Uterus (tissue), 4 donors: ENCODE data around the gene DIO3. TPM values are rescaled to one million over a fixed set of nuclear protein-coding genes. Genes with fewer than 3 reads are reported as not detected.

ENCODE experiments used
- DNase-seq, 2 donors: peaks; one replicate each; pipeline ENCODE4 v3.0.0-alpha.2; 2019 to 2020
- H3K27ac ChIP-seq, 2 donors: fragments of 200-600 bp; sonication (generic); 1 replicate in 1 of 2; 2 replicates in 1 of 2; pipeline ENCODE4 v1.5.1; 2016 to 2018
- H3K27me3 ChIP-seq, 2 donors: fragments of 200-600 bp; sonication (generic); one replicate each; pipeline ENCODE4 v1.5.1; 2018 to 2019; ENCODE audit warnings: control low read depth in 1 of 2
- H3K36me3 ChIP-seq, 2 donors: fragments of 200-600 bp; sonication (generic); one replicate each; pipeline ENCODE4 v1.5.1; 2019; ENCODE audit warnings: control low read depth in 1 of 2
- H3K4me1 ChIP-seq, 2 donors: fragments of 200-600 bp; sonication (generic); one replicate each; pipeline ENCODE4 v1.5.1; 2018 to 2019; ENCODE audit warnings: control low read depth in 1 of 2
- H3K4me3 ChIP-seq, 2 donors: fragments of 200-600 bp; sonication (generic); 1 replicate in 1 of 2; 2 replicates in 1 of 2; pipeline ENCODE4 v1.5.1; 2018 to 2019; ENCODE audit warnings: mild to moderate bottlenecking in 1 of 2
- H3K9me3 ChIP-seq, 2 donors: fragments of 200-600 bp; sonication (generic); one replicate each; pipeline ENCODE4 v1.5.1; 2019; ENCODE audit warnings: control low read depth in 1 of 2
- CTCF ChIP-seq, 4 experiments: fragments of 200-600 bp in 2 of 4; fragments of 450-650 bp in 2 of 4; sonication (generic) in 2 of 4; IDR thresholded peaks; one replicate each; pipeline ENCODE4 v1.5.1; 2016 to 2019; ENCODE audit warnings: antibody characterized with exemption in 4 of 4, mild to moderate bottlenecking in 2 of 4, moderate library complexity in 1 of 4
- POLR2A ChIP-seq, 2 donors: fragments of 450-650 bp; IDR thresholded peaks; one replicate each; pipeline ENCODE4 v1.6.1; 2016; ENCODE audit warnings: antibody characterized with exemption in 2 of 2, mild to moderate bottlenecking in 1 of 2, moderate library complexity in 1 of 2
- intact Hi-C: fragments of 100-400 bp; cut with DNase I; formaldehyde crosslinking; loops from one replicate; pipeline ENCODE4 v1.15.1; 2023; ENCODE audit warnings: low total_unique reads
- total RNA-seq, 4 donors: library from RNA; depleted of rRNA in 3 of 4; stranded (reverse); fragments of >200 nt in 3 of 4; gene quantifications; one replicate each; pipeline versions ENCODE4 v1.1.0 to v1.2.4, GENCODE V29; 2014 to 2023
- donor health status: DM: yes; HTN: yes; CAD: no.

The DIO3 gene
- total RNA-seq, 4 donors from 2014 or later = 0.26 to 9.0 (median 5.5) TPM

GRCh38 chr14:101542391-101542790, 18.9 kb upstream of the DIO3 start:
- no peaks in the 10 kb centered on the region for H3K4me1 ChIP-seq
- H3K27ac ChIP-seq = no peak overlapping the region
- no peak overlapping the region for H3K4me3 ChIP-seq
- intact Hi-C loops = no loop called here
- no peak for DNase-seq
- no peaks in the 10 kb centered on the region for H3K27me3 ChIP-seq
- no peaks in the 10 kb centered on the region for H3K36me3 ChIP-seq
- no peaks in the 10 kb centered on the region for H3K9me3 ChIP-seq
- no peak for TF ChIP-seq POLR2A (IDR thresholded peaks at IDR 0.05)
- TF ChIP-seq CTCF (IDR thresholded peaks at IDR 0.05) = no peak

DNA sequence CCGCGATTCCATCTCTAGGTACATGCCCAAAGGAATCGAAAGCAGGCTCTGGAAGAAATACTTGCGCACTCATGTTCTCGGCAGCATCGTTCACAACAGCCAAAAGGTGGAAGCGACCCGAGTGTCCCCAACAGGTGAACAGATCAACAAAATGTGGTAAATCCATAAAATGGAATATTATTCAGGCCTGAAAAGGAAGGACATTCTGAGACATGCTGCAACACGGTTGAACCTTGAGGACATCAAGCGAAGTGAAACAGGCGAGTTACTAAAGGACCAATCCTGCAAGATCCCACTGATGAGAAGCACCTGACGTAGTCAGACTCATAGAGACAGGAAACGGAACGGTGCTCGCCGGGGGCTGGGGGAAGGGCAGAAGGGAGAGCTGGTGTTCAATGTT, 17.5 kb upstream of the DIO3 start:
- Histone ChIP-seq H3K4me3 (no peak overlapping the region), H3K36me3 (no peaks in the 10 kb centered on the region), H3K27ac (no peak overlapping the region), H3K9me3 (no peaks in the 10 kb centered on the region), H3K4me1 (no peaks in the 10 kb centered on the region), H3K27me3 (no peaks in the 10 kb centered on the region)
- TF ChIP-seq CTCF (IDR thresholded peaks at IDR 0.05) (no peak), POLR2A (IDR thresholded peaks at IDR 0.05) (no peak)
- DNase-seq = no peak
- intact Hi-C loops = no loop called here

- H3K27me3 ChIP-seq = no peaks in the 10 kb centered on the region
- intact Hi-C loops = no loop called here
Measured at GRCh38 chr14:101544550-101544949, 16.7 kb upstream of the DIO3 start.

DNA sequence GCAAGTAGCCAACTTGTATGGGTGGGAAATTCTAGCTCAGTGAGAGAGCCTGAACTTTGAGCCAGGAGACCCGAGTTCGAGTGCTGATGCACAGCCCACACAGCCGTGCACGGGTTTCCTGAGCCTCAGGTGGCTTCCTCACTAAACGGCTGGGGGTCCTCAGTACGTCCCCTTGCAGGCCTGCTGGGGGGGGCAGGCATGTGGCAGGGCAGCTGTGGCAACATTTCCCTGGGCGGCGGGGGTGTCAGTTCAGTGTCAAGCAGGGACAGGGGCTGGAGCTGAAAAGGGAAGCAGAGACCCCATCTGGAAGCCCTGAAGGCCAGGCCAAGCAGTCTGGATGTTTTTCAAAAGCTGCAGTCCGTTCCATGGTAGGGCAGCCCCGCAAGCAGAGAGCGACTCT, 14.6 kb upstream of the DIO3 start:
- intact Hi-C loops = no loop called here
- TF ChIP-seq CTCF (IDR thresholded peaks at IDR 0.05) (no peak), POLR2A (IDR thresholded peaks at IDR 0.05) (no peak)
- Histone ChIP-seq H3K4me3 (no peak overlapping the region), H3K36me3 (no peaks in the 10 kb centered on the region), H3K27ac (no peak overlapping the region), H3K27me3 (no peaks in the 10 kb centered on the region), H3K9me3 (no peaks in the 10 kb centered on the region), H3K4me1 (no peaks in the 10 kb centered on the region)
- DNase-seq = no peak

More at GRCh38 chr14:101544550-101544949, 16.7 kb upstream of the DIO3 start:
- Histone ChIP-seq H3K4me3 (no peak overlapping the region), H3K36me3 (no peaks in the 10 kb centered on the region), H3K27ac (no peak overlapping the region), H3K9me3 (no peaks in the 10 kb centered on the region), H3K4me1 (no peaks in the 10 kb centered on the region)
- TF ChIP-seq POLR2A (IDR thresholded peaks at IDR 0.05) (no peak), CTCF (IDR thresholded peaks at IDR 0.05) (no peak)
- DNase-seq = no peak

DNA sequence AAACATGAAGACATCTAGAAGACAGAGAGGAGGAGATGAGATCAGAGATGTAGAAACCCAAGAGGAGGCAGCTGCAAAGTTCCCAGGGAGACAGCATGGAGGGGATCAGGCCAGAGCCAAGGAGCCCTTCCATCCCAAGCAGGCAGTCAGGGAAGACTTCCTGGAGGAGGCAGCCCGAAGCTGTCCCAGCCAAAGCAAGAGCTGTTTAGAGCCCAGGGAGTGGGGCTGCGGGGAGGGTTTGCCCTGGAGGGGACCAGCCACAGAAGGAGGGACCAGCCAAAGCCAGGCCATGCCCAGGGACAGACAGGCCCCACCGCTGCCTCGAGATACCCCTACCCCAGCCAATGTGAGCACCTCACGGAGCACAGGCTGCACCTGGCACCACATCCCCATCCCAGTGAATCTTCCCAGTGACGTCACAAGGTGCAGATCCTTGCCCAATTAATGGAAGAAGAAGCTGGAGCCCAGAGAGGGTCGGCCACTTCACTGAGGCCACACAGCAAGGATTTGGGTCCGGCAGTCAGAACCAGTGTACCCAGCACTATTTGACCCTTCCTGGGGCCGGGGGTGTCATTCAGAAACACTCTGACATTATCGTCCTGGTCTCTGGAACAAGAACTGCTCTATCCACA, 14.1 kb upstream of the DIO3 start:
- no peak for DNase-seq
- TF ChIP-seq CTCF (IDR thresholded peaks at IDR 0.05) (no peak), POLR2A (IDR thresholded peaks at IDR 0.05) (no peak)
- no peaks in the 10 kb centered on the region for H3K27me3 ChIP-seq
- H3K27ac ChIP-seq = no peak overlapping the region
- intact Hi-C loops = no loop called here
- H3K36me3 ChIP-seq = no peaks in the 10 kb centered on the region
- H3K9me3 ChIP-seq = no peaks in the 10 kb centered on the region
- H3K4me3 ChIP-seq = no peak overlapping the region
- H3K4me1 ChIP-seq = no peaks in the 10 kb centered on the region
